H9 (cell line): ENCODE measurements around the gene SPIRE2. TPM values are rescaled to one million over a fixed set of nuclear protein-coding genes. Genes with fewer than 3 reads are reported as not detected.

Experiments
- DNase-seq: peaks from one replicate; pipeline ENCODE4 v3.0.0-alpha.2; 2017
- H2AFZ ChIP-seq: one replicate; pipeline ENCODE4 v1.6.1; 2013; ENCODE audit warnings: mild to moderate bottlenecking, low read length, control low read depth, moderate library complexity
- H2AK5ac ChIP-seq: 2 replicates; pipeline ENCODE4 v1.6.1; 2013; ENCODE audit warnings: low read length, control low read depth, mixed read lengths; ENCODE audit not compliant: insufficient read length
- H2BK120ac ChIP-seq: one replicate; pipeline ENCODE4 v1.6.1; 2013; ENCODE audit warnings: low read depth, mild to moderate bottlenecking, low read length, control low read depth, inconsistent platforms; ENCODE audit not compliant: poor library complexity, severe bottlenecking
- H2BK12ac ChIP-seq: 2 replicates; pipeline ENCODE4 v1.6.1; 2013; ENCODE audit warnings: low read length, control low read depth, mixed read lengths, low read depth; ENCODE audit not compliant: insufficient read length
- H2BK15ac ChIP-seq: 2 replicates; pipeline ENCODE4 v1.6.1; 2013; ENCODE audit warnings: low read depth, low read length, control low read depth
- H2BK20ac ChIP-seq: one replicate; pipeline ENCODE4 v1.6.1; 2013; ENCODE audit warnings: low read depth, mild to moderate bottlenecking, low read length, control low read depth, inconsistent platforms; ENCODE audit not compliant: poor library complexity, severe bottlenecking
- H2BK5ac ChIP-seq: 2 replicates; pipeline ENCODE4 v1.6.1; 2013; ENCODE audit warnings: low read length, control low read depth, mixed read lengths; ENCODE audit not compliant: insufficient read length
- H3K14ac ChIP-seq: 2 replicates; pipeline ENCODE4 v1.6.1; 2013; ENCODE audit warnings: low read length, control low read depth; ENCODE audit not compliant: insufficient read depth
- H3K18ac ChIP-seq: 2 replicates; pipeline ENCODE4 v1.6.1; 2013; ENCODE audit warnings: low read depth, mild to moderate bottlenecking, mixed read lengths, low read length, control low read depth; ENCODE audit not compliant: insufficient read length
- H3K23ac ChIP-seq: 2 replicates; pipeline ENCODE4 v1.6.1; 2013; ENCODE audit warnings: low read length, control low read depth, mixed read lengths, low read depth; ENCODE audit not compliant: insufficient read length
- H3K23me2 ChIP-seq: 2 replicates; pipeline ENCODE4 v1.6.1; 2013; ENCODE audit warnings: low read depth, mild to moderate bottlenecking, mixed read lengths, low read length, control low read depth; ENCODE audit not compliant: insufficient read length, poor library complexity, severe bottlenecking
- H3K27ac ChIP-seq: 2 replicates; pipeline ENCODE4 v1.5.1; 2013; ENCODE audit warnings: low read length, control low read depth, mixed read lengths, low read depth; ENCODE audit not compliant: insufficient read length
- H3K27me3 ChIP-seq: 2 replicates; pipeline ENCODE4 v1.6.1; 2013; ENCODE audit warnings: low read length, control low read depth, inconsistent platforms; ENCODE audit not compliant: insufficient read depth
- H3K4ac ChIP-seq: 2 replicates; pipeline ENCODE4 v1.6.1; 2013; ENCODE audit warnings: low read depth, mild to moderate bottlenecking, control low read depth, inconsistent platforms, low read length, moderate library complexity
- H3K4me1 ChIP-seq: 2 replicates; pipeline ENCODE4 v1.6.1; 2013; ENCODE audit warnings: low read length, control low read depth, inconsistent platforms; ENCODE audit not compliant: insufficient read depth
- H3K4me2 ChIP-seq: 2 replicates; pipeline ENCODE4 v1.6.1; 2013; ENCODE audit warnings: low read length, control low read depth, mixed read lengths; ENCODE audit not compliant: insufficient read length, insufficient read depth
- H3K56ac ChIP-seq: 2 replicates; pipeline ENCODE4 v1.6.1; 2013; ENCODE audit warnings: low read depth, mild to moderate bottlenecking, mixed read lengths, low read length, control low read depth; ENCODE audit not compliant: insufficient read length
- H3K79me1 ChIP-seq: 2 replicates; pipeline ENCODE4 v1.6.1; 2013; ENCODE audit warnings: low read depth, mild to moderate bottlenecking, moderate library complexity, low read length, control low read depth, inconsistent platforms; ENCODE audit not compliant: insufficient read depth, poor library complexity, severe bottlenecking
- H3K79me2 ChIP-seq: 2 replicates; pipeline ENCODE4 v1.6.1; 2013; ENCODE audit warnings: low read length, control low read depth, inconsistent platforms; ENCODE audit not compliant: insufficient read depth
- H3K9ac ChIP-seq: 2 replicates; pipeline ENCODE4 v1.6.1; 2013; ENCODE audit warnings: low read length, control low read depth, mixed read lengths; ENCODE audit not compliant: insufficient read length; ENCODE audit errors: extremely low read depth
- H3K9me3 ChIP-seq: one replicate; pipeline ENCODE4 v1.6.1; 2013; ENCODE audit warnings: low read depth, low read length, inconsistent platforms; ENCODE audit not compliant: control insufficient read depth
- H3T11ph ChIP-seq: one replicate; pipeline ENCODE4 v1.6.1; 2013; ENCODE audit warnings: mild to moderate bottlenecking, low read length, control low read depth, inconsistent platforms
- H4K20me1 ChIP-seq: one replicate; pipeline ENCODE4 v1.6.1; 2013; ENCODE audit not compliant: control insufficient read depth, insufficient read length, insufficient read depth
- H4K5ac ChIP-seq: 2 replicates; pipeline ENCODE4 v1.6.1; 2013; ENCODE audit warnings: low read depth, mild to moderate bottlenecking, mixed read lengths, low read length, control low read depth; ENCODE audit not compliant: insufficient read length
- H4K8ac ChIP-seq: replicated peaks from 2 replicates; pipeline ENCODE4 v1.6.1; 2013; ENCODE audit warnings: low read length, control low read depth, mixed read lengths, low read depth; ENCODE audit not compliant: insufficient read length
- H4K91ac ChIP-seq: 2 replicates; pipeline ENCODE4 v1.6.1; 2013; ENCODE audit warnings: low read depth, mild to moderate bottlenecking, moderate library complexity, mixed read lengths, low read length, control low read depth; ENCODE audit not compliant: insufficient read length
- H3K27ac Mint-ChIP-seq, 3 experiments: 2 replicates in 2 of 3; 3 replicates in 1 of 3; pipeline ENCODE4 v1.8.0; 2020 to 2021; ENCODE audit warnings: mixed read lengths in 3 of 3, mild to moderate bottlenecking in 1 of 3, moderate library complexity in 1 of 3
- H3K27me3 Mint-ChIP-seq: 2 replicates; pipeline ENCODE4 v1.8.0; 2021; ENCODE audit warnings: low read depth, mild to moderate bottlenecking, moderate library complexity, mixed read lengths
- H3K36me3 Mint-ChIP-seq, 3 experiments: 2 replicates in 2 of 3; 3 replicates in 1 of 3; pipeline ENCODE4 v1.8.0; 2020 to 2021; ENCODE audit warnings: low read depth in 3 of 3, mixed read lengths in 3 of 3; ENCODE audit not compliant: insufficient read depth in 1 of 3
- H3K4me1 Mint-ChIP-seq, 2 experiments: 2 replicates each; pipeline ENCODE4 v1.8.0; 2020; ENCODE audit warnings: mixed read lengths in 2 of 2
- H3K4me3 Mint-ChIP-seq, 2 experiments: 2 replicates in 1 of 2; 3 replicates in 1 of 2; pipeline ENCODE4 v1.8.0; 2020 to 2021; ENCODE audit warnings: mild to moderate bottlenecking in 2 of 2, mixed read lengths in 2 of 2, moderate library complexity in 1 of 2
- H3K9me3 Mint-ChIP-seq, 2 experiments: 2 replicates in 1 of 2; 3 replicates in 1 of 2; pipeline ENCODE4 v1.8.0; 2020; ENCODE audit warnings: mild to moderate bottlenecking in 2 of 2, mixed read lengths in 2 of 2, moderate library complexity in 1 of 2
- CTCF ChIP-seq: fragments of 200-600 bp; sonication (generic); conservative IDR thresholded peaks from 3 replicates; pipeline ENCODE4 v1.8.0; 2021; ENCODE audit warnings: antibody characterized with exemption, mild to moderate bottlenecking
- WGBS: extraction: QIAGEN DNeasy Blood & Tissue Kit; methylation state at CpG from one replicate; pipeline ENCODE4 v1.1.7; 2013; ENCODE audit warnings: missing lambda C conversion rate, low lambda C conversion rate, mixed read lengths; ENCODE audit not compliant: insufficient read length; ENCODE audit errors: extremely low coverage; 5-methylcytosine and 5-hydroxymethylcytosine counted together
- total RNA-seq: library from RNA; stranded (reverse); gene quantifications from 2 replicates; pipeline ENCODE4 v1.2.1, GENCODE V29; 2021

The SPIRE2 gene
- total RNA-seq, 1 experiment from 2014 or later = 6.9 TPM

- H2BK5ac ChIP-seq = no peak overlapping the region
- no peaks in the 10 kb centered on the region for H3K27me3 Mint-ChIP-seq
- no CpG with 5 or more reads among the region's 2 CpGs for WGBS
Observed at GRCh38 chr16:89811321-89811720, 17.0 kb upstream of the SPIRE2 start.

More at GRCh38 chr16:89811321-89811720, 17.0 kb upstream of the SPIRE2 start:
- H2BK120ac ChIP-seq = no peak overlapping the region
- no peak overlapping the region for H2BK15ac ChIP-seq
- no peak overlapping the region for H3K14ac ChIP-seq
- no peak overlapping the region for H4K91ac ChIP-seq
- H2AK5ac ChIP-seq = no peak overlapping the region
- H3K18ac ChIP-seq = no peak overlapping the region
- H3K4me1 ChIP-seq = no peaks in the 10 kb centered on the region
- TF ChIP-seq CTCF = no peak
- H3K23ac ChIP-seq = no peak overlapping the region
- H4K5ac ChIP-seq = no peak overlapping the region
- Mint-ChIP-seq H3K36me3 (peaks cover 31 to 60% (median 53%) of the 10 kb centered on the region in 3 experiments; a peak in 6 of 7 replicates), H3K4me1 (peaks cover 2 to 4% of the 10 kb centered on the region in 2 experiments; a peak in 3 of 4 replicates), H3K27ac (no peak overlapping the region), H3K4me3 (no peak overlapping the region), H3K9me3 (no peaks in the 10 kb centered on the region; a peak in 1 of 5 replicates)
- no peaks in the 10 kb centered on the region for H3K27me3 ChIP-seq
- no peak overlapping the region for H3K4me2 ChIP-seq
- no peak overlapping the region for H3K4ac ChIP-seq
- H2BK12ac ChIP-seq = no peak overlapping the region
- H4K20me1 ChIP-seq = no peaks in the 10 kb centered on the region
- H2BK20ac ChIP-seq = no peak overlapping the region
- peaks cover 5% of the 10 kb centered on the region for H3K23me2 ChIP-seq
- H3T11ph ChIP-seq = no peak overlapping the region
- H3K9me3 ChIP-seq = no peaks in the 10 kb centered on the region
- no peak overlapping the region for H2AFZ ChIP-seq
- DNase-seq = no peak
- H3K27ac ChIP-seq = no peak overlapping the region
- H3K79me2 ChIP-seq = no peaks in the 10 kb centered on the region; the same call in 1 of the 2 replicates
- no peak overlapping the region for H3K9ac ChIP-seq
- H4K8ac ChIP-seq = no peak overlapping the region
- H3K79me1 ChIP-seq = no peaks in the 10 kb centered on the region
- H3K56ac ChIP-seq = no peak overlapping the region
